Body of pancreas (tissue), 4 donors: ENCODE data around the gene SBNO1.

ENCODE experiments used
- CTCF ChIP-seq, 7 experiments: fragments of 450-650 bp in 4 of 7; fragments of 200-600 bp in 3 of 7; sonication (generic) in 3 of 7; IDR thresholded peaks; one replicate each; pipeline ENCODE4 v1.5.1; 2016 to 2019; ENCODE audit warnings: antibody characterized with exemption in 7 of 7
- POLR2A ChIP-seq, 3 donors: fragments of 450-650 bp; IDR thresholded peaks; one replicate each; pipeline ENCODE4 v1.6.1; 2016; ENCODE audit warnings: antibody characterized with exemption in 3 of 3, mild to moderate bottlenecking in 2 of 3

GRCh38 chr12:123305136-123305535 lies 59.5 kb downstream of the SBNO1 start:
- TF ChIP-seq POLR2A (IDR thresholded peaks at IDR 0.05) (no peak), CTCF (IDR thresholded peaks at IDR 0.05) (no peak)
